Gastroesophageal sphincter (tissue), 4 donors: ENCODE data around the gene MBNL3. TPM values are rescaled to one million over a fixed set of nuclear protein-coding genes. Genes with fewer than 3 reads are reported as not detected.

Source experiments
- ATAC-seq: fragments of 150-250 bp; one replicate; pipeline ENCODE4 v1.9.1; 2016; ENCODE audit warnings: mild to moderate bottlenecking, moderate library complexity
- H3K27ac ChIP-seq, 4 donors: fragments of 200-600 bp; sonication (generic) in 3 of 4; 1 replicate in 3 of 4; 2 replicates in 1 of 4; pipeline ENCODE4 v1.5.1; 2016 to 2019
- H3K27me3 ChIP-seq: fragments of 200-600 bp; sonication (generic); one replicate; pipeline ENCODE4 v1.5.1; 2019
- H3K36me3 ChIP-seq, 2 donors: fragments of 200-600 bp; sonication (generic); one replicate each; pipeline ENCODE4 v1.5.1; 2019; ENCODE audit warnings: control low read depth in 1 of 2
- H3K4me1 ChIP-seq, 3 donors: fragments of 200-600 bp; sonication (generic); 1 replicate in 2 of 3; 2 replicates in 1 of 3; pipeline ENCODE4 v1.5.1; 2016 to 2019; ENCODE audit warnings: control low read depth in 2 of 3
- H3K4me3 ChIP-seq, 2 donors: fragments of 200-600 bp; sonication (generic); one replicate each; pipeline ENCODE4 v1.5.1; 2019; ENCODE audit warnings: mild to moderate bottlenecking in 1 of 2, moderate library complexity in 1 of 2
- H3K9me3 ChIP-seq, 3 donors: fragments of 200-600 bp; sonication (generic); one replicate each; pipeline ENCODE4 v1.5.1; 2017 to 2019; ENCODE audit warnings: control low read depth in 2 of 3
- CTCF ChIP-seq, 4 experiments: fragments of 200-600 bp in 2 of 4; fragments of 450-650 bp in 2 of 4; sonication (generic) in 1 of 4; IDR thresholded peaks; one replicate each; pipeline ENCODE4 v1.5.1; 2017 to 2019; ENCODE audit warnings: antibody characterized with exemption in 4 of 4, mild to moderate bottlenecking in 2 of 4, moderate library complexity in 2 of 4
- EP300 ChIP-seq: sonication (generic); formaldehyde crosslinking; IDR thresholded peaks from one replicate; pipeline ENCODE4 v1.6.1; 2017; ENCODE audit warnings: antibody characterized with exemption, mild to moderate bottlenecking
- POLR2A ChIP-seq, 2 donors: fragments of 450-650 bp; IDR thresholded peaks; one replicate each; pipeline ENCODE4 v1.6.1; 2017; ENCODE audit warnings: antibody characterized with exemption in 2 of 2, mild to moderate bottlenecking in 2 of 2, moderate library complexity in 1 of 2
- POLR2AphosphoS5 ChIP-seq: sonication (generic); formaldehyde crosslinking; IDR thresholded peaks from one replicate; pipeline ENCODE4 v1.6.1; 2017; ENCODE audit warnings: antibody characterized with exemption
- WGBS, 2 donors: methylation state at CpG; one replicate each; pipeline ENCODE4 v1.1.5; 2018; ENCODE audit warnings: low coverage in 1 of 2; 5-methylcytosine and 5-hydroxymethylcytosine counted together
- total RNA-seq, 4 donors: library from RNA; depleted of rRNA; stranded (reverse); fragments of >200 nt; gene quantifications; one replicate each; pipeline ENCODE4 v1.1.0, GENCODE V29; 2016

The MBNL3 gene
- total RNA-seq, 4 donors from 2014 or later = 3.9 to 13.5 (median 5.5) TPM

DNA sequence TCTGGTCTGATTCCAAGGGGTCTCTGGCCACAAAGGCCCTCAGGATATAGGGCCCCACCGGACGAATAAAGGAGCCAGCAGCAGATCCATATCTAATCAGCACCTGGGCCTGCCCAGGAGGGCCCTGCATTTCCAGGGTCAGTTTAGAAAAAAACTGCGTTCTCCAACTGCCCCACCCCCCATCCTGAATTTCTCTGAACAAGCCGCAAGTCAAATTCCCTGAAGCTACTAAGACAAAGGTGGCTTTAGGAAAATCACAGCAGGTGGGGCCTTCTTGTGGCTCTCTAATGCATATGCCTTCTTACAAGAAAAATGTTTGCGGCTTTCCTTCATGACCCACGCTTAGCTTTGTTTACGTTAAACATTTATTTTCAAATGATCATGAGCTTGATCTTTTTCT lies 76.6 kb downstream of the MBNL3 start:
- Histone ChIP-seq H3K4me1 (no peaks in the 10 kb centered on the region), H3K9me3 (no peaks in the 10 kb centered on the region), H3K27me3 (no peaks in the 10 kb centered on the region), H3K4me3 (no peak overlapping the region), H3K27ac (no peak overlapping the region), H3K36me3 (no peaks in the 10 kb centered on the region)
- no peak for ATAC-seq
- 90% methylated on average over 3 of the region's 7 CpGs; no CpG with 5 or more reads in 1 of the 2 donors for WGBS, 2 donors
- TF ChIP-seq POLR2AphosphoS5 = no peak
- no peak for TF ChIP-seq POLR2A (IDR thresholded peaks at IDR 0.05)
- no peak for TF ChIP-seq EP300
- TF ChIP-seq CTCF (IDR thresholded peaks at IDR 0.05) = no peak

DNA sequence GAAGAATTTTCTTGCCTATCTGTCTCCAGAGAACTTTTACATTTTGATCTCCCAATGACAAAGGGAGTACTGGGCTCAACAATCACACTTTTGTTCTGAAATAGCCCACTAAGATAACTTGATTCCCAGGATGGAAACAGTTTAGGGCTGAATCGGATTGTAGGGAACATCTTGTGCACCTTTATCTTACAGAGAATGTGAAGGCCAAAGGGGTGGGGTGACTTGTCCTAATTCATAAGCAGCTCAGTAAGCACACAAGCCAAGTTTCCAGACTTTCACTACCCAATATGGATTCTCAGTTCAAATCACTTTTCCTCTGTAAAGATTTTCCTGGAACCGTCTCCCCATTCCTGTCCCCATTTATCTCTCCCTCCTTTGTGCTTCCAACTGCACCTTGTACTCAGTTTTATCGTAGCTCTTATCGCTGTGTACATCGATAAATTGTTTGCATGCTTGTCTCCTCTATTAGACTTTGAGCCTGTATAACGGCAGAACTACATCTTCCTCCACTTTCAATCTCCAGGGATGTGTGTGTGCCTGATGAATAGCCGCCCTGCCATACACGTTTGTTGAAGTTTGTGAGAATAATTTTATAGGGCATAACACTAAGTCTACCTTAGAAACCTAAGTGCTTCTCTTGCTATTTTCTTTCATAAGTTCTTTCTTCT lies 77.4 kb downstream of the MBNL3 start:
- H3K27ac ChIP-seq = no peak overlapping the region
- no peaks in the 10 kb centered on the region for H3K9me3 ChIP-seq
- H3K36me3 ChIP-seq = no peaks in the 10 kb centered on the region
- no peaks in the 10 kb centered on the region for H3K4me1 ChIP-seq
- no peak overlapping the region for H3K4me3 ChIP-seq
- H3K27me3 ChIP-seq = no peaks in the 10 kb centered on the region
- no peak for ATAC-seq
- TF ChIP-seq CTCF (IDR thresholded peaks at IDR 0.05) (no peak), POLR2AphosphoS5 (no peak), POLR2A (IDR thresholded peaks at IDR 0.05) (no peak), EP300 (no peak)
- WGBS, 2 donors = 53 to 58% methylated on average over 7 of the region's 8 CpGs

- WGBS, 2 donors = 65 to 84% methylated on average over 4 of the region's 5 CpGs
- no peaks in the 10 kb centered on the region for H3K4me1 ChIP-seq
- no peak overlapping the region for H3K27ac ChIP-seq
- H3K9me3 ChIP-seq = no peaks in the 10 kb centered on the region
- H3K36me3 ChIP-seq = no peaks in the 10 kb centered on the region
- no peak for ATAC-seq
- no peaks in the 10 kb centered on the region for H3K27me3 ChIP-seq
- no peak overlapping the region for H3K4me3 ChIP-seq
- TF ChIP-seq CTCF (IDR thresholded peaks at IDR 0.05) = no peak
- TF ChIP-seq POLR2AphosphoS5 = no peak
- no peak for TF ChIP-seq EP300
- TF ChIP-seq POLR2A (IDR thresholded peaks at IDR 0.05) = no peak
Observed at GRCh38 chrX:132409780-132410556, 78.9 kb downstream of the MBNL3 start.

DNA sequence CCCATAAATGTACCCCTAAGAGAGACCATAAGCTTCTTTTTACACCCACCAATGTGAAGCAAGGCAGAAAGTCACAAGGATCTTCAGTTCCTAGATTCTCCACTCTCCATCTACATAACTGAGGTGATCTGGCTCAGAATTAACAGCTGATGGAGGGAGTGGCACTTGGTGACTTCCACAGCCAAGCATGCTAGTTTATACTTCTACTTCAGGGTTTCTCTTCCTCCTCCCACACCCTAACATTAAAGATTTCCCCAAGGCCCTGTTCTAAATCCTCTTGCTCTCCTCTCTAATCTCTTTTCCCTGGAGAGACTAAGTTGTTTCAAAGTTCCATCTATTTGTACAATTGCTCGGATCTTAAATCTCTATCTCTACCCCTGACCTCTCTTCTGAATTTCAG lies 81.1 kb downstream of the MBNL3 start:
- no peak for ATAC-seq
- Histone ChIP-seq H3K9me3 (no peaks in the 10 kb centered on the region), H3K27me3 (no peaks in the 10 kb centered on the region), H3K36me3 (no peaks in the 10 kb centered on the region), H3K4me3 (no peak overlapping the region), H3K4me1 (no peaks in the 10 kb centered on the region), H3K27ac (no peak overlapping the region)
- 14 to 50% methylated on average over 1 of the region's 1 CpG for WGBS, 2 donors
- no peak for TF ChIP-seq POLR2A (IDR thresholded peaks at IDR 0.05)
- no peak for TF ChIP-seq CTCF (IDR thresholded peaks at IDR 0.05)
- TF ChIP-seq POLR2AphosphoS5 = no peak
- no peak for TF ChIP-seq EP300

DNA sequence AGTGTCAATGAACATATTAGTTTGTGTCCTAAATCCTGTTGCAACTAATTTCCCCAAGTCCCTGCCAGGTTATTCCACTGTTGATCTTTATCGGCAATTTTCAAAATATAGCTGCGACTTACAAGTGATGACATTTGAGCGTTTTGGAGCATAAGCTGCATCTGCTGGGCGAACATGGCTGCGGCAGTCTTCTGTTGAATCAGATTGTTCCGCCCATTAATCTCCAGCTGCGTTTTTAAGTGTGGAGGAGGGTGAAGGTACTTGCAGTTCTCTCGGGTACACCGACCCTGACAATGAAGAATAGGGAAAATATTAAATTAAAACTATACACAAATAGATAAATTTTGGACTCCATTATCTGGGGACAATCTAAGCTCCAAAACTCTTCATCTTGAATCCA lies 82.7 kb downstream of the MBNL3 start:
- ATAC-seq = no peak
- H3K4me1 ChIP-seq = no peaks in the 10 kb centered on the region
- no peak for TF ChIP-seq EP300
- TF ChIP-seq CTCF (IDR thresholded peaks at IDR 0.05) = no peak
- TF ChIP-seq POLR2AphosphoS5 = no peak
- no peak for TF ChIP-seq POLR2A (IDR thresholded peaks at IDR 0.05)
- H3K9me3 ChIP-seq = no peaks in the 10 kb centered on the region
- no peak overlapping the region for H3K27ac ChIP-seq
- no peak overlapping the region for H3K4me3 ChIP-seq
- WGBS, 2 donors = 79 to 100% methylated on average over 2 to 5 of the region's 9 CpGs
- no peaks in the 10 kb centered on the region for H3K27me3 ChIP-seq
- no peaks in the 10 kb centered on the region for H3K36me3 ChIP-seq
